ENCODE results near the gene FZD2.

The FZD2 gene

DNA sequence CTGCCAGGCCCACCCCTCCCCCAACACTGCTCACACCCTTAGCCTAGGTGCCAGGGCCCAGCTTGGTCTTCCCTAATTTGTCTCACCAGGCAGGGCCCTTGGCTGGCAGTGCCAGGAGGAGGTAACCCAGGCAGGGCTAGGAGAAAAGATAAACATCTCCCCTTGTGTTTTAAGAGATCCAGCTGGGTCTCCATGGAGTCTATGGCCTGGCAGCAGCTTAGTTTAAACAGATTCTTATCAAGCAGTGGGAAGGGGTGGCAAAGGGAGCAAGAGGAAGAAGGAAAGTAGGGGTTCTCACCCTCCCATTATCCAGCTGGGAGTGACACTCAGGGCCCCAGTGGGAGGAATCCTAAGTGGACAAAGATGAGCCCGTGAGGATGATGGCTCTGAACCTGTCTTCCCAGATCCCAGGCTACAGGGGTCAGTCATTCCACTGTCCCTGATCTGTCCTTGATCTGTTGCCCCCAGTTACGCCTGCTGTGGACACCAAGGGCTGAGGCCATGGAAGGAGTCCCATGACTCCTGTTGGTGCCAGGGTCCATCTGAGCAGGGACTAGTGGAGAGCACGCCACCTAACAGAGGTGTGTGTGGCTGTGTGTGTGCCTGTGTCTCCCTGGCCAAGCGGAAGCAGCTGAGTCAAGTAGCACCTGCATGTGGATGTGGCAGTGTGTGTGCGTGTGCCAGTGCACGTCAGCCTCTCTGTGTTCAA is 51.6 kb downstream of the FZD2 start:
- no peak for TF ChIP-seq CTCF (conservative IDR thresholded peaks at IDR 0.05; ENCODE audit: control insufficient read depth, insufficient read depth, low read depth, low read length)
- H3K4me3 ChIP-seq (ENCODE audit: control insufficient read depth, low read depth, low read length), result no peak overlapping the region
- no peak for DNase-seq (ENCODE audit: low read depth)

DNA sequence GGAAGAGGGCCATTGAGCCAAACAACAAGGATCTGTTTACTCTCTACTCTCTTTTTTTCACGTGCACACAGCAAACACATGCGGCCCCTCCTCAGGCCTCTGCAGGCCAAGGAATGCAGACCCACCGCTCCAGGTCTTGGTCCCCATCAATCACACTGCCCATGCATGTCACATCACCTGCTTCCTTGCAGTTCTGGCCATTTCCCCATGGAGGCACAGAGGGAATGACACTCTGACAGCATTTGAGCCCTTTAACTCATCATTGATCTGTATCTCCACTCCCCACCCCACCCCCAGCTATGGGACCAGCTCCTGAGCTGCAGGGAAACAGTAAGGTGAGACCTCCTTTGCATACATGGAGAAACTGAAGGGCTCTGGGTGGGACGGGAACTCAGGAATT is 53.0 kb downstream of the FZD2 start:
- no peak for TF ChIP-seq CTCF (conservative IDR thresholded peaks at IDR 0.05; ENCODE audit: control insufficient read depth, insufficient read depth, low read depth, low read length)
- H3K4me3 ChIP-seq (ENCODE audit: control insufficient read depth, low read depth, low read length), result no peak overlapping the region
- DNase-seq (ENCODE audit: low read depth), result no peak

All from fibroblast of mammary gland (primary cell).